IMR-90 (cell line): ENCODE measurements around the gene BEGAIN.

Source experiments
- BHLHE40 ChIP-seq: fragments of 150-350 bp; IDR thresholded peaks from 2 replicates; pipeline ENCODE4 v1.6.1; 2016; ENCODE audit warnings: mild to moderate bottlenecking, low read depth, low read length
- CEBPB ChIP-seq: IDR thresholded peaks from 2 replicates; pipeline ENCODE4 v1.6.1; 2012; ENCODE audit warnings: low read depth, low read length, improper control_type of control experiment
- CTCF ChIP-seq: conservative IDR thresholded peaks from 2 replicates; pipeline ENCODE4 v1.5.1; 2012; ENCODE audit warnings: mild to moderate bottlenecking, low read depth, low read length, improper control_type of control experiment
- ELK1 ChIP-seq: fragments of 150-350 bp; IDR thresholded peaks from 2 replicates; pipeline ENCODE4 v1.6.1; 2016; ENCODE audit warnings: low read depth, mild to moderate bottlenecking, low read length, moderate library complexity, borderline replicate concordance
- MAFK ChIP-seq: IDR thresholded peaks from 2 replicates; pipeline ENCODE4 v1.6.1; 2012; ENCODE audit warnings: low read depth, low read length, improper control_type of control experiment
- MAZ ChIP-seq: IDR thresholded peaks from 2 replicates; pipeline ENCODE4 v1.6.1; 2012; ENCODE audit warnings: low read depth, mild to moderate bottlenecking, low read length, improper control_type of control experiment, moderate library complexity, borderline replicate concordance
- POLR2A ChIP-seq: IDR thresholded peaks from 2 replicates; pipeline ENCODE4 v1.6.1; 2012; ENCODE audit warnings: mild to moderate bottlenecking, low read depth, low read length
- RAD21 ChIP-seq: IDR thresholded peaks from 2 replicates; pipeline ENCODE4 v1.6.1; 2012; ENCODE audit warnings: low read length, improper control_type of control experiment
- RFX5 ChIP-seq: IDR thresholded peaks from 2 replicates; pipeline ENCODE4 v1.8.0; 2012; ENCODE audit warnings: low read depth, mild to moderate bottlenecking, low read length, moderate library complexity
- SMC3 ChIP-seq: fragments of 150-350 bp; IDR thresholded peaks from 2 replicates; pipeline ENCODE4 v1.6.1; 2016; ENCODE audit warnings: low read depth, mild to moderate bottlenecking, antibody characterized with exemption, low read length, moderate library complexity
- USF2 ChIP-seq: fragments of 150-350 bp; IDR thresholded peaks from 2 replicates; pipeline ENCODE4 v1.6.1; 2017; ENCODE audit warnings: mild to moderate bottlenecking, antibody characterized with exemption, low read length, low read depth

DNA sequence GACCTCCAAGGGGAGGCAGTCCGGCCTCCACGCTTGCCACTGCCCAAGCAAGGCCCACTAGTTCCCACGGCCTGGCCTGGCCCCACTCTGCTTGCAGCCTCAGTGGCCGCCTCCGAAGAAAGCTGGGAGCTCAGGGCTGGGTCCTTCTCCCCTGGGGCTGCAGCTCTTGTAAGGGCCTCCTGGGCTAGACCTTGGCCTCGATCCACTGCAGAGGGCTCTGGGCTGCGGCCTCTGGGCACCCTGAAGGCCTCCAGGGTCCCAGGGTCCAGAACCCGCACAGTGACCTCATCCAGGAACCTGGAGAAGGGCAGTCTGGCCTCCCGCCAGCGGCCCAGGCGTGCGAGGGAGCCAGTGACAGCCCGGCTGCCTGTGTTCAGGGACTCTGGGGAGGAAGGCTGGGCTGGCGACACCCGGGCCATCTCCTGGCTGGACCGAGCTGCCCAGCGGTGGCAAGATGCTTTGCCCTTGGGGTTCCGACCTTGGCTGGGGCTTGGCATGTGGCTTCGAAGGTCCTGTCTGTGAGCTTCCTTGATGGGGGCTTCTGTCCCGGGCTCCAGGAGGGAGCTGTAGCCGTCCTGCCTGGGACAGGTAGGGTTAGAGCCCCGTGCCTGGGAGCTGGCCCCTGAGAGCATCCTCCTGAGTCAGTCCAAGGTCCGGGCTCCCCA, 9.8 kb downstream of the BEGAIN start:
- TF ChIP-seq MAFK (no peak), CTCF (no peak), USF2 (no peak), RFX5 (no peak), ELK1 (no peak), SMC3 (no peak), POLR2A (no peak), MAZ (no peak), BHLHE40 (no peak), CEBPB (no peak), RAD21 (no peak)
